Glomerular endothelial cell (primary cell): ENCODE results near the gene MVD. TPM values are rescaled to one million over a fixed set of nuclear protein-coding genes. Genes with fewer than 3 reads are reported as not detected.

Source experiments
- DNase-seq: peaks from one replicate; pipeline ENCODE4 v3.0.0-alpha.2; 2011; ENCODE audit warnings: low read depth, low spot score; ENCODE audit errors: extremely low read depth
- total RNA-seq: library from RNA; depleted of rRNA; stranded (reverse); fragments of >200 nt; gene quantifications from 2 replicates; pipeline ENCODE4 v1.2.3, GENCODE V29; 2015

Gene MVD
- total RNA-seq: 61.1 and 83.8 TPM in 2 replicates

GRCh38 chr16:88662843-88663606 lies at the start of gene MVD:
TSS of gene MVD (minus strand) at chr16:88663091. CDS start at chr16:88663080, 11 bp downstream.
- peak; percentile 77 for DNase-seq

- no peak for DNase-seq
Measured at GRCh38 chr16:88712362-88712979, 49.6 kb upstream of the MVD start.

- no peak for DNase-seq
Measured at GRCh38 chr16:88711750-88712340, 49.0 kb upstream of the MVD start.

GRCh38 chr16:88710556-88710955 lies 47.7 kb upstream of the MVD start:
- no peak for DNase-seq

GRCh38 chr16:88706965-88707826 lies 44.3 kb upstream of the MVD start:
- no peak for DNase-seq

GRCh38 chr16:88706229-88706964 lies 43.5 kb upstream of the MVD start, which contains the start of the genes CTU2 and RNF166:
TSS of gene CTU2 (plus strand) at chr16:88706503. CDS start at chr16:88706531, 28 bp downstream.
TSS of gene RNF166 (minus strand) at chr16:88706408. CDS start at chr16:88706325, 83 bp downstream.
- no peak for DNase-seq

GRCh38 chr16:88705801-88706228 lies 42.9 kb upstream of the MVD start:
- DNase-seq: no peak

GRCh38 chr16:88705076-88705684 lies 42.3 kb upstream of the MVD start:
- DNase-seq: no peak

GRCh38 chr16:88703486-88704309 lies 40.8 kb upstream of the MVD start:
- DNase-seq: no peak

- DNase-seq: no peak
Measured at GRCh38 chr16:88702371-88703210, 39.7 kb upstream of the MVD start.

GRCh38 chr16:88701581-88702370 lies 38.9 kb upstream of the MVD start:
- DNase-seq: no peak

- peak; percentile 42 for DNase-seq
Measured at GRCh38 chr16:88700636-88701482, 38.0 kb upstream of the MVD start.

- DNase-seq: no peak
Measured at GRCh38 chr16:88700322-88700635, 37.4 kb upstream of the MVD start.

DNA sequence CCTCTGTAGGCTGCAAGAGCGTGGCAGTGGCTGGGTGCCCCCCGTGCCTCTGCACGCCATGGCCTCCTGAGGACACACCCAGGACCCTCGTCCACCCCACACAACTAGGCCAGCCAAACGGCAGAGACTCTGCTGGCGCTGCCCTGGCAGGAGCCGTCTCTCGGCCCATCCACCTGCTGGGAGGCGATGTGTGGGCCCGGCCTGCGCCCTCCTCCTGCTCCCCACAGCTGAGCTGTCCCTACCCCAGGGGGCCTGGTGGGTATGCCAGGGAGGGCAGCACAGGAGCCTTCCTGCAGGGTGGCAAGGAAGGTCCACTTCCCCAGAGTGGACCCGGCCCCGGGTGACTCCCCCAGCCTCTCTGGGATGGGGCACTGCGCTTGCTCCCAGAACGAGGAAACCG lies 36.3 kb upstream of the MVD start:
- no peak for DNase-seq

- DNase-seq: no peak
Measured at GRCh38 chr16:88698646-88699045, 35.8 kb upstream of the MVD start.

DNA sequence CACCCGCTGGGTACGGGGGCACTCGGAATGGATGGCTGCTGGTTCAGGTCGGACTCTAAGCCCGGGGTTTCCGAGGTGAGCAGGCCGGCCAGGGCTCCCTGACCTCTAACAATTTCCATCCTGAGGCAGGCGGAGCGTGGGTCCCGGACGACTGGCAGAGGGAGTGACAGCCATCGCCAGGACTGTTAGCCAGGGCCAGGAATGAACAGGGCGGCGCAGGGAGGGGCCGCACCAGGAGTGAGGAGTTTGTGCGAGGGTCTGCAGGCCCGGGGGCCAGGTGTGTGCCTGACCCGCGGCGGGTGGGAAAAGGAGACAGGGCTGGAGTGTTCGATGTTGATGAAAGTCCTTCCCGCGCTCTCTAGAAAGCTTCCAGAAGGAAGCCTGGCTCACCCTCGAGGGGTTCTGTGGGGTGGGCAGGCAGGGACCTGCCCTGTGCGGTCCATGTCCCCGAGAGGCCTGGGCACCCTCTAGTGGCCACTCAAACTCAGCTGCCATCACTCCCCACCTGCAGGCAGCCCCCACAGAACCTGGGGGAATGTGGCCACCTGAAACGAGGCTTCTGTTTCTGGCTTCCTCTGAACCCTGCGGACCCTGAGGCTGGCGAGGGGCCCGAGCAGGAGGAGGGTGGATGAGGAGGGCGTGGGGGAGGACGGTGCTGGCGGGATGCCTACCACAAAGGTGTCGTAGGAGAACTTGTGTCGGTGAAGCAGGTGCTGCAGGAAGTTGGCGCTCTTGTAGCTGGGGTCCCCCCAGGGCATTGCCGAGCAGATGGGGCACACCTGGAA lies 35.1 kb upstream of the MVD start:
- no peak for DNase-seq
